Measurements from ENCODE around the gene ADGRG6.

- TF ChIP-seq, protein P1, sequence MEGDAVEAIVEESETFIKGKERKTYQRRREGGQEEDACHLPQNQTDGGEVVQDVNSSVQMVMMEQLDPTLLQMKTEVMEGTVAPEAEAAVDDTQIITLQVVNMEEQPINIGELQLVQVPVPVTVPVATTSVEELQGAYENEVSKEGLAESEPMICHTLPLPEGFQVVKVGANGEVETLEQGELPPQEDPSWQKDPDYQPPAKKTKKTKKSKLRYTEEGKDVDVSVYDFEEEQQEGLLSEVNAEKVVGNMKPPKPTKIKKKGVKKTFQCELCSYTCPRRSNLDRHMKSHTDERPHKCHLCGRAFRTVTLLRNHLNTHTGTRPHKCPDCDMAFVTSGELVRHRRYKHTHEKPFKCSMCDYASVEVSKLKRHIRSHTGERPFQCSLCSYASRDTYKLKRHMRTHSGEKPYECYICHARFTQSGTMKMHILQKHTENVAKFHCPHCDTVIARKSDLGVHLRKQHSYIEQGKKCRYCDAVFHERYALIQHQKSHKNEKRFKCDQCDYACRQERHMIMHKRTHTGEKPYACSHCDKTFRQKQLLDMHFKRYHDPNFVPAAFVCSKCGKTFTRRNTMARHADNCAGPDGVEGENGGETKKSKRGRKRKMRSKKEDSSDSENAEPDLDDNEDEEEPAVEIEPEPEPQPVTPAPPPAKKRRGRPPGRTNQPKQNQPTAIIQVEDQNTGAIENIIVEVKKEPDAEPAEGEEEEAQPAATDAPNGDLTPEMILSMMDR (IDR thresholded peaks at IDR 0.05): no peak
- TF ChIP-seq TCF7L2 (IDR thresholded peaks at IDR 0.05; ENCODE audit: low read depth, low read length): no peak
- TF ChIP-seq REST (IDR thresholded peaks at IDR 0.05; ENCODE audit: insufficient read depth in 1 of 2, low read depth in 2 of 2, low read length in 1 of 2): no peak
These were observed 37.3 kb downstream of the ADGRG6 start for GRCh38 chr6:142339113-142339512.
